Astrocyte (in vitro differentiated cells and primary cell): ENCODE results near the gene KY. TPM values are rescaled to one million over a fixed set of nuclear protein-coding genes. Genes with fewer than 3 reads are reported as not detected.
A peak's percentile ranks its signal among the peaks of the same experiment; 100 is the strongest.

Experiments used
- DNase-seq: peaks from one replicate; pipeline ENCODE4 v3.0.0-alpha.2; 2010; ENCODE audit warnings: low read depth
- FAIRE-seq: peaks from 2 replicates; lab custom pipeline; 2011; peaks lifted over from hg19 to GRCh38; lab: Jason Lieb, UNC
- H2AFZ ChIP-seq: 2 replicates; pipeline ENCODE4 v1.6.0; 2012; ENCODE audit warnings: low read depth, low read length, inconsistent platforms
- H3K27ac ChIP-seq: 2 replicates; pipeline ENCODE4 v1.5.1; 2011; ENCODE audit warnings: low read depth, low read length, inconsistent platforms
- H3K27me3 ChIP-seq: 2 replicates; pipeline ENCODE4 v1.6.0; 2011; ENCODE audit warnings: low read length, inconsistent platforms; ENCODE audit not compliant: insufficient read depth
- H3K36me3 ChIP-seq: 2 replicates; pipeline ENCODE4 v1.5.1; 2011; ENCODE audit warnings: low read length, inconsistent platforms; ENCODE audit not compliant: insufficient read depth
- H3K4me1 ChIP-seq: 2 replicates; pipeline ENCODE4 v1.5.1; 2011; ENCODE audit warnings: low read length, inconsistent platforms; ENCODE audit not compliant: insufficient read depth
- H3K4me2 ChIP-seq: 2 replicates; pipeline ENCODE4 v1.6.0; 2012; ENCODE audit warnings: low read length, inconsistent platforms
- H3K4me3 ChIP-seq: 2 replicates; pipeline ENCODE4 v1.5.1; 2011; ENCODE audit warnings: low read depth, mild to moderate bottlenecking, low read length, inconsistent platforms; ENCODE audit not compliant: insufficient read depth
- H3K79me2 ChIP-seq: 2 replicates; pipeline ENCODE4 v1.6.0; 2012; ENCODE audit warnings: mild to moderate bottlenecking, low read length, inconsistent platforms; ENCODE audit not compliant: insufficient read depth
- H3K9ac ChIP-seq: 2 replicates; pipeline ENCODE4 v1.6.0; 2012; ENCODE audit warnings: mild to moderate bottlenecking, low read length, inconsistent platforms
- H3K9me3 ChIP-seq: 2 replicates; pipeline ENCODE4 v1.5.1; 2012; ENCODE audit warnings: low read depth, mild to moderate bottlenecking, low read length, inconsistent platforms; ENCODE audit not compliant: insufficient read depth
- H4K20me1 ChIP-seq: 2 replicates; pipeline ENCODE4 v1.6.0; 2012; ENCODE audit warnings: low read length, inconsistent platforms; ENCODE audit not compliant: insufficient read depth
- H3K27ac Mint-ChIP-seq: one replicate; pipeline ENCODE4 v1.8.0; 2021; ENCODE audit warnings: mild to moderate bottlenecking, mixed read lengths; ENCODE audit not compliant: unreplicated experiment
- H3K27me3 Mint-ChIP-seq: one replicate; pipeline ENCODE4 v1.8.0; 2021; ENCODE audit warnings: low read depth, mixed read lengths; ENCODE audit not compliant: unreplicated experiment
- H3K36me3 Mint-ChIP-seq: one replicate; pipeline ENCODE4 v1.8.0; 2021; ENCODE audit warnings: low read depth, mixed read lengths; ENCODE audit not compliant: unreplicated experiment
- H3K4me1 Mint-ChIP-seq: one replicate; pipeline ENCODE4 v1.8.0; 2021; ENCODE audit warnings: low read depth, mixed read lengths; ENCODE audit not compliant: unreplicated experiment
- H3K4me3 Mint-ChIP-seq: one replicate; pipeline ENCODE4 v1.8.0; 2021; ENCODE audit warnings: mild to moderate bottlenecking, moderate library complexity, mixed read lengths; ENCODE audit not compliant: unreplicated experiment
- H3K9me3 Mint-ChIP-seq: one replicate; pipeline ENCODE4 v1.8.0; 2021; ENCODE audit warnings: mild to moderate bottlenecking, mixed read lengths; ENCODE audit not compliant: unreplicated experiment
- EZH2 ChIP-seq: IDR thresholded peaks from 2 replicates; pipeline ENCODE4 v1.6.1; 2012; ENCODE audit warnings: mild to moderate bottlenecking, low read length, inconsistent platforms; ENCODE audit not compliant: insufficient read depth
- total RNA-seq: library from RNA; stranded (reverse); gene quantifications from 2 replicates; pipeline ENCODE4 v1.2.1, GENCODE V29; 2021
- TF ChIP-seq, protein P1 (sequence below): IDR thresholded peaks from 2 replicates; pipeline ENCODE4 v1.5.1; 2011; ENCODE audit warnings: low read depth, mild to moderate bottlenecking, inconsistent platforms, low read length, moderate library complexity; ENCODE audit not compliant: insufficient read depth

Gene KY
- total RNA-seq, 1 donor from 2014 or later = 0.11 TPM

DNA sequence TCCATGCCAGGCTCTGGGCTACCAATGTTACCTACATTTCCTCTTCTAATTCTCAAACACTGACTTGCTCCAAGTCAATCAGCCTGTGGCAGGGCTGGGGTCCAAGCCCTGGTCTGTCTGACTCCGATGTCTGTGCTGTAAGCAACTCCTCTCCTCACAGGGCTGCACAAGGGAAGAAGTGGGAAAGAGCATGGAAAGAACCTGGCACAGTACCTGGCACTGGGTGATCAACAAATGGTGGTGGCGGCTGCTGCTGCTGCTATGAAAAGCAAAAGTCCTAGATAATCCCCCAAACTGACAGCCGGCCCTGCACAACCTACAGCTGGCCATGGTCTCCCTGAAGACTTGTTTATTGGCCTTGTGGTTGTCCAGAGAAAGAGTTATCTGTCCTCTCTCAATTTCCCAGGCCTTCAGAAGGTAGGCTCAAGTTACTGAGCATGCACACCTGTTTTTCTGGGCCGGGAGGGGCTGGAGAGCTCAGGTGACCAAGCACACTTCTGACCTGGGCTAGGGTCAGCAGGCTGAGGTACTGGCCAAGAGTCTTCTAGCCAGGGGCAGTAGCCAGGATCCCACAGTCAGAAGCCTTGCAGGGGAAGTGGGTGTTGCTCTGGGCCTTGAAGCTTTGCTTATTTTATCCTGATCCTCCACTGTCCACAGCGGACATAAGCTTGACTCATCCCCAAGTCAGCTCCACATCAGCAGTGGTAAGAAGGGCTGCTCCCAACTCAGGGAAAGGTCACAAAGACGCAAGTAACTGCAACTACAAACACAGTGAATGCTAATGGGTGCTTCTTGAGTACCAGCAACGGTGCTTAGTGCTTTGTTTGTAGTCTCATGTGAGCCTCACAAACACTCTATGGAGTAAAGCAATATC, 35.3 kb upstream of the KY start:
- DNase-seq = peak; percentile 49
- Histone ChIP-seq H3K4me2 (peak overlapping the region; percentile 2), H3K9me3 (no peaks in the 10 kb centered on the region), H2AFZ (peak overlapping the region; percentile 6), H3K9ac (no peak overlapping the region), H3K4me1 (peaks cover 14% of the 10 kb centered on the region), H3K36me3 (no peaks in the 10 kb centered on the region), H3K4me3 (no peak overlapping the region), H3K79me2 (no peaks in the 10 kb centered on the region), H3K27ac (no peak overlapping the region), H4K20me1 (no peaks in the 10 kb centered on the region), H3K27me3 (no peaks in the 10 kb centered on the region)
- peak; percentile 99 for FAIRE-seq
- Mint-ChIP-seq H3K9me3 (no peaks in the 10 kb centered on the region), H3K36me3 (no peaks in the 10 kb centered on the region), H3K27ac (no peak overlapping the region), H3K4me1 (peaks cover 12% of the 10 kb centered on the region), H3K27me3 (peaks cover 11% of the 10 kb centered on the region), H3K4me3 (no peak overlapping the region)
- TF ChIP-seq EZH2 = no peak
- TF ChIP-seq, protein P1, sequence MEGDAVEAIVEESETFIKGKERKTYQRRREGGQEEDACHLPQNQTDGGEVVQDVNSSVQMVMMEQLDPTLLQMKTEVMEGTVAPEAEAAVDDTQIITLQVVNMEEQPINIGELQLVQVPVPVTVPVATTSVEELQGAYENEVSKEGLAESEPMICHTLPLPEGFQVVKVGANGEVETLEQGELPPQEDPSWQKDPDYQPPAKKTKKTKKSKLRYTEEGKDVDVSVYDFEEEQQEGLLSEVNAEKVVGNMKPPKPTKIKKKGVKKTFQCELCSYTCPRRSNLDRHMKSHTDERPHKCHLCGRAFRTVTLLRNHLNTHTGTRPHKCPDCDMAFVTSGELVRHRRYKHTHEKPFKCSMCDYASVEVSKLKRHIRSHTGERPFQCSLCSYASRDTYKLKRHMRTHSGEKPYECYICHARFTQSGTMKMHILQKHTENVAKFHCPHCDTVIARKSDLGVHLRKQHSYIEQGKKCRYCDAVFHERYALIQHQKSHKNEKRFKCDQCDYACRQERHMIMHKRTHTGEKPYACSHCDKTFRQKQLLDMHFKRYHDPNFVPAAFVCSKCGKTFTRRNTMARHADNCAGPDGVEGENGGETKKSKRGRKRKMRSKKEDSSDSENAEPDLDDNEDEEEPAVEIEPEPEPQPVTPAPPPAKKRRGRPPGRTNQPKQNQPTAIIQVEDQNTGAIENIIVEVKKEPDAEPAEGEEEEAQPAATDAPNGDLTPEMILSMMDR = no peak

GRCh38 chr3:134682196-134682880, 31.5 kb upstream of the KY start:
- H3K27me3 ChIP-seq = no peaks in the 10 kb centered on the region
- H3K4me3 ChIP-seq = no peak overlapping the region
- no peak overlapping the region for H3K4me3 Mint-ChIP-seq
- H3K9ac ChIP-seq = no peak overlapping the region
- H3K79me2 ChIP-seq = no peaks in the 10 kb centered on the region
- no peak for TF ChIP-seq EZH2
- TF ChIP-seq, protein P1 = no peak
- FAIRE-seq = no peak
- peaks cover 7% of the 10 kb centered on the region for H3K36me3 Mint-ChIP-seq
- peaks cover 14% of the 10 kb centered on the region for H3K4me1 ChIP-seq
- no peak overlapping the region for H2AFZ ChIP-seq
- H3K27ac ChIP-seq = no peak overlapping the region
- peak overlapping the region; percentile 37 for H3K27ac Mint-ChIP-seq
- H3K4me2 ChIP-seq = no peak overlapping the region
- H4K20me1 ChIP-seq = no peaks in the 10 kb centered on the region
- DNase-seq = peak; percentile 13
- H3K36me3 ChIP-seq = no peaks in the 10 kb centered on the region
- H3K27me3 Mint-ChIP-seq = peaks cover 20% of the 10 kb centered on the region
- peaks cover 8% of the 10 kb centered on the region for H3K9me3 Mint-ChIP-seq
- H3K4me1 Mint-ChIP-seq = peaks cover 12% of the 10 kb centered on the region
- H3K9me3 ChIP-seq = no peaks in the 10 kb centered on the region
